Smooth muscle cell (in vitro differentiated cells): ENCODE results near the gene CELF2. TPM values are rescaled to one million over a fixed set of nuclear protein-coding genes. Genes with fewer than 3 reads are reported as not detected.

Experiments
- DNase-seq: peaks from one replicate; lab custom pipeline; 2025; ENCODE audit not compliant: unreplicated experiment; lab: John Stamatoyannopoulos, UW
- H2AFZ ChIP-seq: fragments of 200-600 bp; sonication (generic); 2 replicates; pipeline ENCODE4 v1.6.0; 2016; ENCODE audit warnings: antibody characterized with exemption, low read depth, mild to moderate bottlenecking
- H3F3A ChIP-seq: fragments of 200-600 bp; sonication (generic); 2 replicates; pipeline ENCODE4 v1.6.0; 2017; ENCODE audit warnings: antibody characterized with exemption, low read depth
- H3K27ac ChIP-seq: fragments of 200-600 bp; sonication (generic); 2 replicates; pipeline ENCODE4 v1.5.1; 2016; ENCODE audit warnings: low read depth, mild to moderate bottlenecking
- H3K27me3 ChIP-seq: fragments of 200-600 bp; sonication (generic); 2 replicates; pipeline ENCODE4 v1.6.1; 2016; ENCODE audit warnings: low read depth, mild to moderate bottlenecking
- H3K36me3 ChIP-seq: fragments of 200-600 bp; sonication (generic); 2 replicates; pipeline ENCODE4 v1.5.1; 2016; ENCODE audit warnings: low read depth
- H3K4me1 ChIP-seq: fragments of 200-600 bp; sonication (generic); 2 replicates; pipeline ENCODE4 v1.5.1; 2016; ENCODE audit warnings: low read depth
- H3K4me2 ChIP-seq: fragments of 200-600 bp; sonication (generic); 2 replicates; pipeline ENCODE4 v1.6.0; 2016; ENCODE audit warnings: mild to moderate bottlenecking
- H3K4me3 ChIP-seq: fragments of 200-600 bp; sonication (generic); 2 replicates; pipeline ENCODE4 v1.5.1; 2016; ENCODE audit warnings: mild to moderate bottlenecking
- H3K79me2 ChIP-seq: fragments of 200-600 bp; sonication (generic); 2 replicates; pipeline ENCODE4 v1.6.0; 2016; ENCODE audit warnings: low read depth, mild to moderate bottlenecking
- H3K9ac ChIP-seq: fragments of 200-600 bp; sonication (generic); 2 replicates; pipeline ENCODE4 v1.6.0; 2016; ENCODE audit warnings: low read depth
- H3K9me3 ChIP-seq: fragments of 200-600 bp; sonication (generic); replicated peaks from 2 replicates; pipeline ENCODE4 v1.5.1; 2016; ENCODE audit warnings: low read depth
- H4K20me1 ChIP-seq: fragments of 200-600 bp; sonication (generic); 2 replicates; pipeline ENCODE4 v1.6.0; 2016; ENCODE audit warnings: low read depth
- CTCF ChIP-seq: fragments of 200-600 bp; sonication (generic); IDR thresholded peaks from 2 replicates; pipeline ENCODE4 v1.5.1; 2017; ENCODE audit warnings: borderline replicate concordance, mild to moderate bottlenecking, antibody characterized with exemption; ENCODE audit not compliant: insufficient read depth, poor library complexity, severe bottlenecking
- WGBS: methylation state at CpG from one replicate; pipeline ENCODE4 v1.1.7; 2016; ENCODE audit warnings: low lambda C conversion rate; 5-methylcytosine and 5-hydroxymethylcytosine counted together
- polyA plus RNA-seq: library from polyadenylated mRNA; unstranded; fragments of >200 nt; fragmentation: Nextera tagmentation; extraction: Ambion mirVana; gene quantifications from 2 replicates; pipeline ENCODE4 v1.2.1, GENCODE V29; 2016
- total RNA-seq: library from RNA; depleted of rRNA; stranded (reverse); fragments of >200 nt; gene quantifications from 2 replicates; pipeline ENCODE4 v1.2.3, GENCODE V29; 2014

Gene CELF2
- total and polyA plus RNA-seq, 2 experiments from 2014 or later = 3.0 to 4.7 TPM

- Histone ChIP-seq H3K79me2 (no peaks in the 10 kb centered on the region), H3K4me2 (no peak overlapping the region), H3K4me1 (peaks cover 13% of the 10 kb centered on the region), H3K9me3 (peaks cover 1% of the 10 kb centered on the region), H3K4me3 (no peak overlapping the region), H2AFZ (no peak overlapping the region), H4K20me1 (no peaks in the 10 kb centered on the region), H3F3A (peaks cover 9% of the 10 kb centered on the region), H3K9ac (no peak overlapping the region), H3K27me3 (no peaks in the 10 kb centered on the region), H3K36me3 (no peaks in the 10 kb centered on the region), H3K27ac (no peak overlapping the region)
- WGBS = 92% methylated on average over 6 of the region's 6 CpGs
- TF ChIP-seq CTCF = no peak
- no peak for DNase-seq
Measured at GRCh38 chr10:11179516-11180105, 161.9 kb downstream of the CELF2 start.

GRCh38 chr10:11180228-11180627 lies 162.6 kb downstream of the CELF2 start:
- WGBS = 85% methylated on average over 14 of the region's 14 CpGs
- Histone ChIP-seq H3K27ac (no peak overlapping the region), H3K9me3 (peaks cover 7% of the 10 kb centered on the region), H4K20me1 (no peaks in the 10 kb centered on the region), H3K4me3 (no peak overlapping the region), H3K36me3 (no peaks in the 10 kb centered on the region), H2AFZ (no peak overlapping the region), H3K79me2 (no peaks in the 10 kb centered on the region), H3K27me3 (no peaks in the 10 kb centered on the region), H3K9ac (no peak overlapping the region), H3F3A (peaks cover 9% of the 10 kb centered on the region), H3K4me1 (peaks cover 13% of the 10 kb centered on the region), H3K4me2 (no peak overlapping the region)
- DNase-seq = no peak
- no peak for TF ChIP-seq CTCF

- no peak for DNase-seq
Measured at GRCh38 chr10:11181978-11182377, 164.3 kb downstream of the CELF2 start.

More at GRCh38 chr10:11181978-11182377, 164.3 kb downstream of the CELF2 start:
- no peak overlapping the region for H3K27ac ChIP-seq
- H3F3A ChIP-seq = peaks cover 9% of the 10 kb centered on the region
- H3K4me1 ChIP-seq = peaks cover 13% of the 10 kb centered on the region
- H3K4me2 ChIP-seq = no peak overlapping the region
- peaks cover 8% of the 10 kb centered on the region for H3K9me3 ChIP-seq
- no peaks in the 10 kb centered on the region for H3K27me3 ChIP-seq
- H4K20me1 ChIP-seq = no peaks in the 10 kb centered on the region
- H3K36me3 ChIP-seq = no peaks in the 10 kb centered on the region
- no peak overlapping the region for H3K4me3 ChIP-seq
- TF ChIP-seq CTCF = no peak
- no peak overlapping the region for H2AFZ ChIP-seq
- 93% methylated on average over 6 of the region's 6 CpGs for WGBS
- no peak overlapping the region for H3K9ac ChIP-seq
- no peaks in the 10 kb centered on the region for H3K79me2 ChIP-seq
